ENCODE data around the gene EPHB1.

Gene EPHB1

GRCh38 chr3:134838599-134838998, 43.5 kb downstream of the EPHB1 start:
- Histone ChIP-seq H3K27me3 (no peaks in the 10 kb centered on the region), H3K4me1 (no peaks in the 10 kb centered on the region), H3K4me3 (ENCODE audit: low read depth, low read length) (no peak overlapping the region), H3K36me3 (no peaks in the 10 kb centered on the region), H3K9me3 (no peaks in the 10 kb centered on the region)
- no peak for DNase-seq
- TF ChIP-seq CTCF (IDR thresholded peaks at IDR 0.05; ENCODE audit: low read depth, low read length), result peak; percentile 51

- no peaks in the 10 kb centered on the region for H3K36me3 ChIP-seq
- no peak overlapping the region for H3K4me3 ChIP-seq (ENCODE audit: low read depth, low read length)
- no peak for TF ChIP-seq CTCF (IDR thresholded peaks at IDR 0.05; ENCODE audit: low read depth, low read length)
- DNase-seq, result no peak
- H3K9me3 ChIP-seq, result no peaks in the 10 kb centered on the region
- no peaks in the 10 kb centered on the region for H3K27me3 ChIP-seq
- H3K4me1 ChIP-seq, result no peaks in the 10 kb centered on the region
Observed at GRCh38 chr3:134839422-134839821, 44.4 kb downstream of the EPHB1 start.

- DNase-seq, result no peak
- TF ChIP-seq CTCF (IDR thresholded peaks at IDR 0.05; ENCODE audit: low read depth, low read length), result no peak
- Histone ChIP-seq H3K27me3 (no peaks in the 10 kb centered on the region), H3K4me3 (ENCODE audit: low read depth, low read length) (no peak overlapping the region), H3K36me3 (no peaks in the 10 kb centered on the region), H3K9me3 (no peaks in the 10 kb centered on the region), H3K4me1 (no peaks in the 10 kb centered on the region)
Observed at GRCh38 chr3:134839990-134840389, 44.9 kb downstream of the EPHB1 start.

DNA sequence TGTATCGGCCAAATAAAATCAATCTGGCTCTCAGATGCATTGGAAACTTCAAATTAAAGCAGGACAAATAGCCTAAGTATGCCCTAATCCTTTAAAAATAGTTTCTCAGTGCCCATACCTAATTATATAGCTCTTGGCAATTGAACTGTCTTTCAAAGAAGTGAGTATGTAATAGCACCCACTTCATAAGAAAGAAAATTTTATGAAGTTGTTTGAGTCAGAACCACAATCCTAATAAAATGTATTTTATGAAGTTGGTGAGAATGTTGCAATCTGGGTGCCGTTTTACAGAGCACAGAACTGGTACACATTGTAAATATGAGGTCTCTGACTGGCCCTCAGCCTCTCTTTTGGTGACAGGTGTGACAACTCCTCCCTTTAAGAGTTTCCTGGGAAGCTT, 45.4 kb downstream of the EPHB1 start:
- Histone ChIP-seq H3K4me3 (ENCODE audit: low read depth, low read length) (no peak overlapping the region), H3K27me3 (no peaks in the 10 kb centered on the region), H3K36me3 (no peaks in the 10 kb centered on the region), H3K9me3 (no peaks in the 10 kb centered on the region), H3K4me1 (no peaks in the 10 kb centered on the region)
- TF ChIP-seq CTCF (IDR thresholded peaks at IDR 0.05; ENCODE audit: low read depth, low read length), result no peak
- no peak for DNase-seq

DNA sequence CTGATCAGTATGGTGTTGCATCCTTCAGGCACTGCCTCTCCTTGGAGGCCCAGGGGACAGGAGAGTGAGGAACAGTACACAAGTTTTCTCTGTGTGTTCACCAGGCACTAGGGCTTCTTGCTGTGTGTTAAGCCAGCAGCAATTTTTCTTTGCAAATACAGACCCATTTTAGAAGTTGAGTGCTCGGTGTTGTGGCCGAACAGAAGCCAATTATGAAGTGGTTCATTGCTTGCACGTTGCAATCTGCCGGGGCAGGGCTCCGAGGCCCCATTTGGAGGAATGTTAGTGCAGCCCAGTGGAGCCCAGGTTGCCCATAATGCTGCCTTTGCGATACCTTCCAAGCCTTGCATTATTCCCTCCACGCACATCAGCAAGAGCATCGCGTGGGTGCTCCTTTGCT, 51.0 kb downstream of the EPHB1 start:
- Histone ChIP-seq H3K4me3 (ENCODE audit: low read depth, low read length) (no peak overlapping the region), H3K27me3 (no peaks in the 10 kb centered on the region), H3K9me3 (no peaks in the 10 kb centered on the region), H3K36me3 (no peaks in the 10 kb centered on the region), H3K4me1 (no peaks in the 10 kb centered on the region)
- DNase-seq, result no peak
- no peak for TF ChIP-seq CTCF (IDR thresholded peaks at IDR 0.05; ENCODE audit: low read depth, low read length)

GRCh38 chr3:134846911-134847317, 51.9 kb downstream of the EPHB1 start:
- TF ChIP-seq CTCF (IDR thresholded peaks at IDR 0.05; ENCODE audit: low read depth, low read length), result no peak
- H3K4me1 ChIP-seq, result no peaks in the 10 kb centered on the region
- no peaks in the 10 kb centered on the region for H3K9me3 ChIP-seq
- no peaks in the 10 kb centered on the region for H3K27me3 ChIP-seq
- no peak overlapping the region for H3K4me3 ChIP-seq (ENCODE audit: low read depth, low read length)
- H3K36me3 ChIP-seq, result no peaks in the 10 kb centered on the region
- no peak for DNase-seq
